Measurements from ENCODE around the gene MICAL2.

DNA sequence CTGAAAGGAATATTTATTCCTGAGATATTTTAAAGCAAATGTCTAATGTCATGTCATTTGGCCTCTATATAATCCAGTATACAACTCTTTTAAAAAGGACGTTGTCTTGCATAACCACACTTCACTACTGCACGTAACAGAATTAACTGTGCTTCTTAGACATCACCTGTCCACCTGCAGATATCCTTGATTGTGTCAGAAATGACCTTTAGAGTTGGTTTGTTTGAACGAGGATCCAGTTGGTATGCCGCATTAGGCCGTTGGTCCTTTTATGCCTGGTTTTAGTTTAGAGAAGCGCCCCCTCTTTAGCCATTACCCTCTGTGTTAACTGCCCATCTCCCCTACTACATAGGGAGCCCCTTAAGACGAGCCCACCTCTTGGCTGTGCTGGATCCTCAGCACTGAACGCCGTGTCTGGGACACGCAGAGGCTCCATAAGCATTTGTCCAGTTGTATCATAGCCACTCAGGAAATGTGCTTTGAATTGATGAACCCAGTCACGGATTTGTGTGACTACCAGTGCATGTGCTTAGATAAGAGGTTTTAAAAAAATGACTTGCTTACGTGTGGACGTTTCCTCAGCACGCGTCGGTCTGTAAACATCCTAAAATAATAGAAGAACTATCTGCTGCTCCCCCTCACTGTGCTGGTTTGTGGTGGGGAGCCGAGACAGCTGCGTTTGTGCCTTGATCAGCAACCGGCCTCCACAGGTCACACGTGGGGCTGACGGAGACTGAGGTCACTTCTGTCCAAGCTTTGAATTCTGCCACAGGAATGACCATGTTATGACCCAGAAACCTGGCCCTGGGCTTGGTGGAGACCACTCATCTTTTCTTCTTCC is 4.0 kb downstream of the MICAL2 start:
- TF ChIP-seq EZH2 (IDR thresholded peaks at IDR 0.05) = no peak
- TF ChIP-seq, protein P1, sequence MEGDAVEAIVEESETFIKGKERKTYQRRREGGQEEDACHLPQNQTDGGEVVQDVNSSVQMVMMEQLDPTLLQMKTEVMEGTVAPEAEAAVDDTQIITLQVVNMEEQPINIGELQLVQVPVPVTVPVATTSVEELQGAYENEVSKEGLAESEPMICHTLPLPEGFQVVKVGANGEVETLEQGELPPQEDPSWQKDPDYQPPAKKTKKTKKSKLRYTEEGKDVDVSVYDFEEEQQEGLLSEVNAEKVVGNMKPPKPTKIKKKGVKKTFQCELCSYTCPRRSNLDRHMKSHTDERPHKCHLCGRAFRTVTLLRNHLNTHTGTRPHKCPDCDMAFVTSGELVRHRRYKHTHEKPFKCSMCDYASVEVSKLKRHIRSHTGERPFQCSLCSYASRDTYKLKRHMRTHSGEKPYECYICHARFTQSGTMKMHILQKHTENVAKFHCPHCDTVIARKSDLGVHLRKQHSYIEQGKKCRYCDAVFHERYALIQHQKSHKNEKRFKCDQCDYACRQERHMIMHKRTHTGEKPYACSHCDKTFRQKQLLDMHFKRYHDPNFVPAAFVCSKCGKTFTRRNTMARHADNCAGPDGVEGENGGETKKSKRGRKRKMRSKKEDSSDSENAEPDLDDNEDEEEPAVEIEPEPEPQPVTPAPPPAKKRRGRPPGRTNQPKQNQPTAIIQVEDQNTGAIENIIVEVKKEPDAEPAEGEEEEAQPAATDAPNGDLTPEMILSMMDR (IDR thresholded peaks at IDR 0.05 in 2 of 3, conservative IDR thresholded peaks at IDR 0.05 in 1 of 3; ENCODE audit: borderline replicate concordance in 1 of 3, insufficient read depth in 1 of 3, low read depth in 2 of 3, low read length in 2 of 3) = no peak
- TF ChIP-seq, protein P2, sequence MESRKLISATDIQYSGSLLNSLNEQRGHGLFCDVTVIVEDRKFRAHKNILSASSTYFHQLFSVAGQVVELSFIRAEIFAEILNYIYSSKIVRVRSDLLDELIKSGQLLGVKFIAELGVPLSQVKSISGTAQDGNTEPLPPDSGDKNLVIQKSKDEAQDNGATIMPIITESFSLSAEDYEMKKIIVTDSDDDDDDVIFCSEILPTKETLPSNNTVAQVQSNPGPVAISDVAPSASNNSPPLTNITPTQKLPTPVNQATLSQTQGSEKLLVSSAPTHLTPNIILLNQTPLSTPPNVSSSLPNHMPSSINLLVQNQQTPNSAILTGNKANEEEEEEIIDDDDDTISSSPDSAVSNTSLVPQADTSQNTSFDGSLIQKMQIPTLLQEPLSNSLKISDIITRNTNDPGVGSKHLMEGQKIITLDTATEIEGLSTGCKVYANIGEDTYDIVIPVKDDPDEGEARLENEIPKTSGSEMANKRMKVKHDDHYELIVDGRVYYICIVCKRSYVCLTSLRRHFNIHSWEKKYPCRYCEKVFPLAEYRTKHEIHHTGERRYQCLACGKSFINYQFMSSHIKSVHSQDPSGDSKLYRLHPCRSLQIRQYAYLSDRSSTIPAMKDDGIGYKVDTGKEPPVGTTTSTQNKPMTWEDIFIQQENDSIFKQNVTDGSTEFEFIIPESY (IDR thresholded peaks at IDR 0.05; ENCODE audit: extremely low read depth, insufficient replicate concordance, low read length) = no peak
- TF ChIP-seq POLR2AphosphoS5 (IDR thresholded peaks at IDR 0.05; ENCODE audit: low read depth, low read length) = no peak
- no peak for TF ChIP-seq POLR2A (IDR thresholded peaks at IDR 0.05; ENCODE audit: borderline replicate concordance, extremely low read depth, insufficient read depth, insufficient read length)
- TF ChIP-seq EZH2phosphoT487 (IDR thresholded peaks at IDR 0.05; ENCODE audit: borderline replicate concordance) = no peak
- no peak for TF ChIP-seq FOSL1 (IDR thresholded peaks at IDR 0.05; ENCODE audit: low read depth)
- no peak for TF ChIP-seq YY1 (IDR thresholded peaks at IDR 0.05; ENCODE audit: extremely low read depth, insufficient replicate concordance, low read depth, low read length)
- no peak for TF ChIP-seq JUND (IDR thresholded peaks at IDR 0.05)
- TF ChIP-seq CBX3 (IDR thresholded peaks at IDR 0.05; ENCODE audit: low read depth) = no peak
- no peak for TF ChIP-seq ZFX (IDR thresholded peaks at IDR 0.05)
- TF ChIP-seq RAD21 (IDR thresholded peaks at IDR 0.05; ENCODE audit: low read depth) = no peak
- TF ChIP-seq ZNF274 (IDR thresholded peaks at IDR 0.05; ENCODE audit: low read depth, low read length) = no peak

Measured in HCT116 (cell line).